ENCODE data around the gene ZDHHC11. TPM values are rescaled to one million over a fixed set of nuclear protein-coding genes. Genes with fewer than 3 reads are reported as not detected.
"Not testable (repeated sequence)": the region's sequence is repeated elsewhere in the genome, so short reads cannot be mapped to it uniquely, and the experiment has no call there.

ZDHHC11 gene
- total RNA-seq, 2 donors from 2014 or later = 4.7 to 10.9 TPM

GRCh38 chr5:788703-789102, 62.1 kb downstream of the ZDHHC11 start:
- H3K4me3 ChIP-seq; ATAC-seq; H3K27me3 ChIP-seq; H3K9me3 ChIP-seq; H3K4me1 ChIP-seq; H3K27ac ChIP-seq; H3K36me3 ChIP-seq (replicated peaks in 1 of 2; ENCODE audit: insufficient read depth in 1 of 2, low read depth in 2 of 2); intact Hi-C loops (cut with DNase I); DNase-seq: not testable (repeated sequence)
- WGBS, 2 donors = 84 to 85% methylated on average over 10 of the region's 10 CpGs

GRCh38 chr5:787857-788233, 62.9 kb downstream of the ZDHHC11 start:
- ATAC-seq; H3K27ac ChIP-seq; H3K9me3 ChIP-seq; intact Hi-C loops (cut with DNase I); H3K27me3 ChIP-seq; DNase-seq; H3K36me3 ChIP-seq (replicated peaks in 1 of 2; ENCODE audit: insufficient read depth in 1 of 2, low read depth in 2 of 2); H3K4me3 ChIP-seq: not testable (repeated sequence)
- 84 to 87% methylated on average over 6 of the region's 6 CpGs for WGBS, 2 donors
- H3K4me1 ChIP-seq = peaks cover 11% of the 10 kb centered on the region

GRCh38 chr5:787224-787856, 63.4 kb downstream of the ZDHHC11 start:
- peaks cover 11% of the 10 kb centered on the region for H3K4me1 ChIP-seq
- H3K27me3 ChIP-seq; H3K36me3 ChIP-seq (replicated peaks in 1 of 2; ENCODE audit: insufficient read depth in 1 of 2, low read depth in 2 of 2); intact Hi-C loops (cut with DNase I); DNase-seq; H3K9me3 ChIP-seq; ATAC-seq; H3K4me3 ChIP-seq; H3K27ac ChIP-seq: not testable (repeated sequence)
- WGBS, 2 donors = 87% methylated on average over 6 of the region's 18 CpGs; no CpG with 5 or more reads in 1 of the 2 donors

- DNase-seq (peak in 1 of 4 donors; percentile 28), ATAC-seq (peak; percentile 24)
- H3K27me3 ChIP-seq; intact Hi-C loops (cut with DNase I); H3K36me3 ChIP-seq (replicated peaks in 1 of 2; ENCODE audit: insufficient read depth in 1 of 2, low read depth in 2 of 2); H3K9me3 ChIP-seq: not testable (repeated sequence)
- H3K4me3 ChIP-seq = peak overlapping the region; percentile 30 to 44
- peaks cover 11% of the 10 kb centered on the region for H3K4me1 ChIP-seq
- 8 to 9% methylated on average over 12 to 14 of the region's 43 CpGs for WGBS, 2 donors
- H3K27ac ChIP-seq = peak overlapping the region in 2 of 4 donors; percentile 44 to 76
Measured at GRCh38 chr5:785181-785705, 65.5 kb downstream of the ZDHHC11 start.

GRCh38 chr5:784428-785177, 66.2 kb downstream of the ZDHHC11 start, which contains the start of gene ZDHHC11B:
TSS of gene ZDHHC11B (minus strand) at chr5:784729. CDS start at chr5:766919, 17,810 bp downstream.
- H3K9me3 ChIP-seq; H3K27me3 ChIP-seq; intact Hi-C loops (cut with DNase I); H3K36me3 ChIP-seq (replicated peaks in 1 of 2; ENCODE audit: insufficient read depth in 1 of 2, low read depth in 2 of 2): not testable (repeated sequence)
- Histone ChIP-seq H3K4me3 (peak within 1 kb of the TSS; percentile 43 to 45), H3K27ac (peak within 1 kb of the TSS; percentile 34 to 76 (median 66)), H3K4me1 (peaks cover 11% of the 10 kb centered on the region)
- DNase-seq (peak; percentile 92 to 100 (median 96)), ATAC-seq (peak; percentile 86)
- WGBS, 2 donors = 0 to 1% methylated on average over 3 to 53 of the region's 101 CpGs
- TF ChIP-seq POLR2A (IDR thresholded peaks at IDR 0.05) = peak in 2 of 3 donors; percentile 48 to 56

GRCh38 chr5:783881-784427, 66.8 kb downstream of the ZDHHC11 start:
- H3K9me3 ChIP-seq; H3K36me3 ChIP-seq (replicated peaks in 1 of 2; ENCODE audit: insufficient read depth in 1 of 2, low read depth in 2 of 2); intact Hi-C loops (cut with DNase I); H3K27me3 ChIP-seq: not testable (repeated sequence)
- peak overlapping the region; percentile 43 to 45 for H3K4me3 ChIP-seq
- TF ChIP-seq POLR2A (IDR thresholded peaks at IDR 0.05) = peak in 1 of 3 donors; percentile 15
- ATAC-seq (peak; percentile 19), DNase-seq (peak in 3 of 4 donors; percentile 13 to 59 (median 40))
- peaks cover 11% of the 10 kb centered on the region for H3K4me1 ChIP-seq
- 0% methylated on average over 42 of the region's 43 CpGs; no CpG with 5 or more reads in 1 of the 2 donors for WGBS, 2 donors
- H3K27ac ChIP-seq = peak overlapping the region; percentile 34 to 76 (median 66)

- H3K4me1 ChIP-seq = peaks cover 11% of the 10 kb centered on the region
- DNase-seq (peak; percentile 63 to 80 (median 72)), ATAC-seq (peak; percentile 64)
- H3K9me3 ChIP-seq; intact Hi-C loops (cut with DNase I); H3K36me3 ChIP-seq (replicated peaks in 1 of 2; ENCODE audit: insufficient read depth in 1 of 2, low read depth in 2 of 2); H3K27me3 ChIP-seq; H3K4me3 ChIP-seq: not testable (repeated sequence)
- WGBS, 2 donors = 5 to 6% methylated on average over 20 to 23 of the region's 31 CpGs
- H3K27ac ChIP-seq = peak overlapping the region in 1 of 4 donors; percentile 54
Measured at GRCh38 chr5:783049-783802, 67.6 kb downstream of the ZDHHC11 start.

- ATAC-seq; H3K36me3 ChIP-seq (replicated peaks in 1 of 2; ENCODE audit: insufficient read depth in 1 of 2, low read depth in 2 of 2); DNase-seq; H3K27ac ChIP-seq; H3K9me3 ChIP-seq; intact Hi-C loops (cut with DNase I); H3K27me3 ChIP-seq; H3K4me3 ChIP-seq: not testable (repeated sequence)
- WGBS, 2 donors = no CpG with 5 or more reads among the region's 12 CpGs
- H3K4me1 ChIP-seq = peaks cover 11% of the 10 kb centered on the region
Measured at GRCh38 chr5:782356-782755, 68.4 kb downstream of the ZDHHC11 start.

GRCh38 chr5:780571-780970, 70.2 kb downstream of the ZDHHC11 start:
- H3K4me1 ChIP-seq = peaks cover 10% of the 10 kb centered on the region
- DNase-seq; ATAC-seq; H3K27ac ChIP-seq; H3K4me3 ChIP-seq; intact Hi-C loops (cut with DNase I); H3K36me3 ChIP-seq (replicated peaks in 1 of 2; ENCODE audit: insufficient read depth in 1 of 2, low read depth in 2 of 2); H3K27me3 ChIP-seq; H3K9me3 ChIP-seq: not testable (repeated sequence)
- whole genome bisulfite sequencing, 2 donors = 89 to 91% methylated on average over 17 of the region's 17 CpGs

- H3K4me1 ChIP-seq = peaks cover 13% of the 10 kb centered on the region
- H3K27me3 ChIP-seq; H3K9me3 ChIP-seq; ATAC-seq; H3K4me3 ChIP-seq; DNase-seq; intact Hi-C loops (cut with DNase I); H3K36me3 ChIP-seq (replicated peaks in 1 of 2; ENCODE audit: insufficient read depth in 1 of 2, low read depth in 2 of 2); H3K27ac ChIP-seq: not testable (repeated sequence)
- 69 to 87% methylated on average over 3 of the region's 9 CpGs for WGBS, 2 donors
Measured at GRCh38 chr5:778967-779366, 71.8 kb downstream of the ZDHHC11 start.

- 100% methylated on average over 1 of the region's 6 CpGs; no CpG with 5 or more reads in 1 of the 2 donors for WGBS, 2 donors
- not testable (repeated sequence) for DNase-seq
Measured at GRCh38 chr5:778421-778820, 72.4 kb downstream of the ZDHHC11 start.

More at GRCh38 chr5:778421-778820, 72.4 kb downstream of the ZDHHC11 start:
- ATAC-seq; H3K4me3 ChIP-seq; H3K27ac ChIP-seq; H3K36me3 ChIP-seq (replicated peaks in 1 of 2; ENCODE audit: insufficient read depth in 1 of 2, low read depth in 2 of 2); H3K9me3 ChIP-seq; intact Hi-C loops (cut with DNase I); H3K27me3 ChIP-seq: not testable (repeated sequence)
- peaks cover 18% of the 10 kb centered on the region for H3K4me1 ChIP-seq
